ENCODE results near the gene AUTS2. TPM values are rescaled to one million over a fixed set of nuclear protein-coding genes. Genes with fewer than 3 reads are reported as not detected.

Gene AUTS2
- total and polyA plus RNA-seq, 9 of the 15 experiments (the other 6 are each of a cell fraction or from before 2014, with no cell fraction given), result 0.58 TPM; not detected in 8

GRCh38 chr7:70434376-70434775 lies 836.1 kb downstream of the AUTS2 start:
- Histone ChIP-seq H3K79me2 (ENCODE audit: control insufficient read depth, insufficient read depth, low read length) (no peaks in the 10 kb centered on the region), H2AFZ (ENCODE audit: low read depth, low read length) (no peak overlapping the region), H4K20me1 (replicated peaks; ENCODE audit: control insufficient read depth, insufficient read depth, low read length) (no peaks in the 10 kb centered on the region; the same call in 1 of the 2 replicates), H3K27me3 (ENCODE audit: control insufficient read depth in 2 of 2, insufficient read depth in 2 of 2, low read length in 2 of 2) (peaks cover 13 to 24% of the 10 kb centered on the region in 2 experiments; a peak in 3 of 5 replicates), H3K4me1 (replicated peaks in 1 of 2; ENCODE audit: control insufficient read depth in 2 of 2, insufficient read depth in 2 of 2, low read length in 2 of 2) (no peaks in the 10 kb centered on the region), H3K9me1 (ENCODE audit: control insufficient read depth, insufficient read depth, low read length) (no peaks in the 10 kb centered on the region), H3K4me3 (no peak overlapping the region), H3K4me2 (ENCODE audit: insufficient read depth, low read length) (no peak overlapping the region), H3K9ac (ENCODE audit: insufficient read depth in 1 of 2, low read depth in 2 of 2, low read length in 2 of 2) (no peak overlapping the region), H3K9me3 (replicated peaks; ENCODE audit: control insufficient read depth, insufficient read depth, low read depth, low read length) (no peaks in the 10 kb centered on the region), H3K27ac (ENCODE audit: extremely low read depth, low read depth, low read length) (no peak overlapping the region), H3K36me3 (ENCODE audit: control insufficient read depth, insufficient read depth, low read length) (no peaks in the 10 kb centered on the region)
- ChIA-PET CTCF (ENCODE audit: low intra/inter-chr PET ratio) (no interaction called here), POLR2A (no interaction called here)
- BruUV-seq (replicated peaks), result no TSS peak
- WGBS (ENCODE audit: insufficient coverage, low coverage, missing lambda C conversion rate), result 3% methylated on average over 2 of the region's 2 CpGs
- FAIRE-seq, result no peak
- no peak for DNase-seq (ENCODE audit: extremely low read depth in 1 of 4, low spot score in 3 of 4)
- no peak for ATAC-seq
- TF ChIP-seq TCFL5 (CRISPR knock-in tag; conservative IDR thresholded peaks at IDR 0.05), result no peak
- no peak for TF ChIP-seq PRDM10 (IDR thresholded peaks at IDR 0.05; ENCODE audit: partially characterized antibody)
- TF ChIP-seq ELF2 (CRISPR knock-in tag; IDR thresholded peaks at IDR 0.05), result no peak
- TF ChIP-seq ZNF212 (CRISPR knock-in tag; IDR thresholded peaks at IDR 0.05), result no peak
- TF ChIP-seq SRSF7 (optimal IDR thresholded peaks at IDR 0.05; ENCODE audit: low read depth, low read length), result no peak
- TF ChIP-seq ZNF12 (CRISPR knock-in tag; IDR thresholded peaks at IDR 0.05), result no peak
- no peak for TF ChIP-seq DMBX1 (CRISPR knock-in tag; IDR thresholded peaks at IDR 0.05; ENCODE audit: borderline replicate concordance)
- no peak for TF ChIP-seq BCOR (IDR thresholded peaks at IDR 0.05)
- TF ChIP-seq XRCC3 (IDR thresholded peaks at IDR 0.05), result no peak
- TF ChIP-seq E2F5 (CRISPR knock-in tag; IDR thresholded peaks at IDR 0.05), result no peak
- TF ChIP-seq PRMT5 (CRISPR knock-in tag; IDR thresholded peaks at IDR 0.05), result no peak
- TF ChIP-seq TCF3 (CRISPR knock-in tag; IDR thresholded peaks at IDR 0.05), result no peak
- TF ChIP-seq ZNF77 (CRISPR knock-in tag; IDR thresholded peaks at IDR 0.05), result no peak
- TF ChIP-seq ZNF316 (IDR thresholded peaks at IDR 0.05), result no peak
- in situ Hi-C loops (cut with MboI), result no loop called here
- intact Hi-C loops (cut with micrococcal nuclease), result no loop called here
